ENCODE measurements around the gene GPC5.
"Not testable (repeated sequence)": the region's sequence is repeated elsewhere in the genome, so short reads cannot be mapped to it uniquely, and the experiment has no call there.

Gene GPC5

GRCh38 chr13:92488249-92488852 lies 1089.9 kb downstream of the GPC5 start:
- Mint-ChIP-seq H3K36me3 (ENCODE audit: low read depth) (no peaks in the 10 kb centered on the region), H3K27me3 (ENCODE audit: low read depth) (no peaks in the 10 kb centered on the region), H3K9me3 (peaks cover 5% of the 10 kb centered on the region), H3K4me3 (no peak overlapping the region), H3K4me1 (ENCODE audit: low read depth) (no peaks in the 10 kb centered on the region), H3K27ac (no peak overlapping the region)

GRCh38 chr13:92491839-92492238 lies 1093.4 kb downstream of the GPC5 start:
- no peak overlapping the region for H3K27ac Mint-ChIP-seq
- H3K27me3 Mint-ChIP-seq (ENCODE audit: low read depth): no peaks in the 10 kb centered on the region
- H3K9me3 Mint-ChIP-seq: peaks cover 5% of the 10 kb centered on the region
- H3K4me1 Mint-ChIP-seq (ENCODE audit: low read depth): no peaks in the 10 kb centered on the region
- H3K4me3 Mint-ChIP-seq: no peak overlapping the region
- H3K36me3 Mint-ChIP-seq (ENCODE audit: low read depth): no peaks in the 10 kb centered on the region

- Mint-ChIP-seq H3K27me3 (ENCODE audit: low read depth) (no peaks in the 10 kb centered on the region), H3K4me1 (ENCODE audit: low read depth) (no peaks in the 10 kb centered on the region), H3K4me3 (no peak overlapping the region), H3K36me3 (ENCODE audit: low read depth) (no peaks in the 10 kb centered on the region), H3K27ac (no peak overlapping the region), H3K9me3 (peaks cover 15% of the 10 kb centered on the region)
Observed at GRCh38 chr13:92494915-92495314, 1096.5 kb downstream of the GPC5 start.

- Mint-ChIP-seq H3K4me1 (ENCODE audit: low read depth) (no peaks in the 10 kb centered on the region), H3K27me3 (ENCODE audit: low read depth) (no peaks in the 10 kb centered on the region), H3K27ac (no peak overlapping the region), H3K4me3 (no peak overlapping the region), H3K9me3 (peaks cover 19% of the 10 kb centered on the region), H3K36me3 (ENCODE audit: low read depth) (no peaks in the 10 kb centered on the region)
Observed at GRCh38 chr13:92500192-92500591, 1101.8 kb downstream of the GPC5 start.

GRCh38 chr13:92510416-92510815 lies 1112.0 kb downstream of the GPC5 start:
- no peaks in the 10 kb centered on the region for H3K4me1 Mint-ChIP-seq (ENCODE audit: low read depth)
- H3K9me3 Mint-ChIP-seq: peaks cover 3% of the 10 kb centered on the region
- no peaks in the 10 kb centered on the region for H3K27me3 Mint-ChIP-seq (ENCODE audit: low read depth)
- no peak overlapping the region for H3K4me3 Mint-ChIP-seq
- H3K36me3 Mint-ChIP-seq (ENCODE audit: low read depth): no peaks in the 10 kb centered on the region
- H3K27ac Mint-ChIP-seq: no peak overlapping the region

- no peaks in the 10 kb centered on the region for H3K4me1 Mint-ChIP-seq (ENCODE audit: low read depth)
- peaks cover 3% of the 10 kb centered on the region for H3K9me3 Mint-ChIP-seq
- no peaks in the 10 kb centered on the region for H3K36me3 Mint-ChIP-seq (ENCODE audit: low read depth)
- H3K4me3 Mint-ChIP-seq: no peak overlapping the region
- no peak overlapping the region for H3K27ac Mint-ChIP-seq
- H3K27me3 Mint-ChIP-seq (ENCODE audit: low read depth): no peaks in the 10 kb centered on the region
Observed at GRCh38 chr13:92512852-92513251, 1114.4 kb downstream of the GPC5 start.

GRCh38 chr13:92513672-92514071 lies 1115.3 kb downstream of the GPC5 start:
- Mint-ChIP-seq H3K9me3 (peaks cover 3% of the 10 kb centered on the region), H3K4me1 (ENCODE audit: low read depth) (no peaks in the 10 kb centered on the region), H3K27ac (no peak overlapping the region), H3K27me3 (ENCODE audit: low read depth) (no peaks in the 10 kb centered on the region), H3K4me3 (no peak overlapping the region), H3K36me3 (ENCODE audit: low read depth) (no peaks in the 10 kb centered on the region)

- Mint-ChIP-seq H3K4me1 (ENCODE audit: low read depth) (no peaks in the 10 kb centered on the region), H3K27me3 (ENCODE audit: low read depth) (no peaks in the 10 kb centered on the region), H3K4me3 (no peak overlapping the region), H3K27ac (no peak overlapping the region), H3K36me3 (ENCODE audit: low read depth) (no peaks in the 10 kb centered on the region), H3K9me3 (peaks cover 9% of the 10 kb centered on the region)
Observed at GRCh38 chr13:92514420-92515125, 1116.2 kb downstream of the GPC5 start.

- H3K4me1 Mint-ChIP-seq (ENCODE audit: low read depth); H3K36me3 Mint-ChIP-seq (ENCODE audit: low read depth); H3K27ac Mint-ChIP-seq; H3K27me3 Mint-ChIP-seq (ENCODE audit: low read depth); H3K4me3 Mint-ChIP-seq: not testable (repeated sequence)
- peaks cover 13% of the 10 kb centered on the region for H3K9me3 Mint-ChIP-seq
Observed at GRCh38 chr13:92516878-92517277, 1118.5 kb downstream of the GPC5 start.

GRCh38 chr13:92518622-92519021 lies 1120.2 kb downstream of the GPC5 start:
- peaks cover 17% of the 10 kb centered on the region for H3K9me3 Mint-ChIP-seq
- H3K36me3 Mint-ChIP-seq (ENCODE audit: low read depth): not testable (repeated sequence)

GRCh38 chr13:92530364-92530763 lies 1131.9 kb downstream of the GPC5 start:
- Mint-ChIP-seq H3K4me1 (ENCODE audit: low read depth) (no peaks in the 10 kb centered on the region), H3K9me3 (no peaks in the 10 kb centered on the region), H3K27ac (no peak overlapping the region)

More at GRCh38 chr13:92518622-92519021, 1120.2 kb downstream of the GPC5 start:
- not testable (repeated sequence) for H3K27me3 Mint-ChIP-seq (ENCODE audit: low read depth); H3K4me3 Mint-ChIP-seq; H3K4me1 Mint-ChIP-seq (ENCODE audit: low read depth); H3K27ac Mint-ChIP-seq

GRCh38 chr13:92535222-92536006 lies 1137.0 kb downstream of the GPC5 start:
- no peaks in the 10 kb centered on the region for H3K36me3 Mint-ChIP-seq (ENCODE audit: low read depth)
- no peaks in the 10 kb centered on the region for H3K27me3 Mint-ChIP-seq (ENCODE audit: low read depth)
- H3K9me3 Mint-ChIP-seq: no peaks in the 10 kb centered on the region
- no peak overlapping the region for H3K4me3 Mint-ChIP-seq
- H3K4me1 Mint-ChIP-seq (ENCODE audit: low read depth): no peaks in the 10 kb centered on the region
- H3K27ac Mint-ChIP-seq: no peak overlapping the region

More at GRCh38 chr13:92530364-92530763, 1131.9 kb downstream of the GPC5 start:
- H3K27me3 Mint-ChIP-seq (ENCODE audit: low read depth): no peaks in the 10 kb centered on the region
- H3K4me3 Mint-ChIP-seq: no peak overlapping the region
- H3K36me3 Mint-ChIP-seq (ENCODE audit: low read depth): no peaks in the 10 kb centered on the region

- no peaks in the 10 kb centered on the region for H3K4me1 Mint-ChIP-seq (ENCODE audit: low read depth)
- H3K27me3 Mint-ChIP-seq (ENCODE audit: low read depth): no peaks in the 10 kb centered on the region
- no peak overlapping the region for H3K4me3 Mint-ChIP-seq
- H3K9me3 Mint-ChIP-seq: no peaks in the 10 kb centered on the region
- no peak overlapping the region for H3K27ac Mint-ChIP-seq
- H3K36me3 Mint-ChIP-seq (ENCODE audit: low read depth): no peaks in the 10 kb centered on the region
Observed at GRCh38 chr13:92537471-92537870, 1139.0 kb downstream of the GPC5 start.

GRCh38 chr13:92538164-92538563 lies 1139.7 kb downstream of the GPC5 start:
- no peaks in the 10 kb centered on the region for H3K36me3 Mint-ChIP-seq (ENCODE audit: low read depth)
- no peak overlapping the region for H3K4me3 Mint-ChIP-seq
- H3K27ac Mint-ChIP-seq: no peak overlapping the region
- H3K4me1 Mint-ChIP-seq (ENCODE audit: low read depth): no peaks in the 10 kb centered on the region
- H3K9me3 Mint-ChIP-seq: peaks cover 5% of the 10 kb centered on the region
- H3K27me3 Mint-ChIP-seq (ENCODE audit: low read depth): no peaks in the 10 kb centered on the region

GRCh38 chr13:92539148-92539547 lies 1140.7 kb downstream of the GPC5 start:
- not testable (repeated sequence) for H3K4me3 Mint-ChIP-seq; H3K27me3 Mint-ChIP-seq (ENCODE audit: low read depth); H3K4me1 Mint-ChIP-seq (ENCODE audit: low read depth); H3K9me3 Mint-ChIP-seq; H3K27ac Mint-ChIP-seq; H3K36me3 Mint-ChIP-seq (ENCODE audit: low read depth)
